K562 (cell line): ENCODE measurements around the gene RBMS3.

Source experiments
- CC2D1A ChIP-seq: fragments of 450-650 bp; IDR thresholded peaks from 2 replicates; pipeline ENCODE4 v1.6.1; 2017; ENCODE audit warnings: mild to moderate bottlenecking
- MEF2A ChIP-seq: IDR thresholded peaks from 2 replicates; pipeline ENCODE4 v1.6.1; 2011; ENCODE audit warnings: low read depth, mild to moderate bottlenecking, low read length, moderate library complexity; ENCODE audit not compliant: control insufficient read depth
- NFIC ChIP-seq: fragments of 450-650 bp; IDR thresholded peaks from 2 replicates; pipeline ENCODE4 v1.6.1; 2017; ENCODE audit warnings: mild to moderate bottlenecking, inconsistent platforms
- RNF2 ChIP-seq: sonication (generic); IDR thresholded peaks from 2 replicates; pipeline ENCODE4 v1.6.1; 2016
- TAF1 ChIP-seq: IDR thresholded peaks from 2 replicates; pipeline ENCODE4 v1.6.1; 2011; ENCODE audit warnings: mild to moderate bottlenecking, low read length, moderate library complexity; ENCODE audit not compliant: insufficient read depth, control insufficient read depth, severe bottlenecking; ENCODE audit errors: extremely low read depth
- TF ChIP-seq, protein P1 (sequence below): fragments of 450-650 bp; formaldehyde crosslinking; IDR thresholded peaks from 2 replicates; pipeline ENCODE4 v1.4.0; 2020; ENCODE audit warnings: mild to moderate bottlenecking, moderate library complexity
- TF ChIP-seq, protein P2 (sequence below), 3 experiments: fragments of 200-800 bp in 1 of 3; fragments of 250-450 bp in 1 of 3; fragments of 450-650 bp in 1 of 3; sonication (Bioruptor Pico) in 1 of 3; sonication (Bioruptor generic) in 1 of 3; formaldehyde crosslinking in 1 of 3; IDR thresholded peaks; 2 replicates each; pipeline versions ENCODE4 v1.6.1 to v1.8.0; 2016 to 2022; ENCODE audit warnings: mild to moderate bottlenecking in 2 of 3, missing genetic modification characterization in 2 of 3, missing compliant biosample characterization in 1 of 3, moderate library complexity in 1 of 3
- TF ChIP-seq, protein P3 (sequence below): fragments of 250-450 bp; sonication (Bioruptor Pico); IDR thresholded peaks from 2 replicates; pipeline ENCODE4 v1.4.0; 2020; ENCODE audit warnings: mild to moderate bottlenecking

DNA sequence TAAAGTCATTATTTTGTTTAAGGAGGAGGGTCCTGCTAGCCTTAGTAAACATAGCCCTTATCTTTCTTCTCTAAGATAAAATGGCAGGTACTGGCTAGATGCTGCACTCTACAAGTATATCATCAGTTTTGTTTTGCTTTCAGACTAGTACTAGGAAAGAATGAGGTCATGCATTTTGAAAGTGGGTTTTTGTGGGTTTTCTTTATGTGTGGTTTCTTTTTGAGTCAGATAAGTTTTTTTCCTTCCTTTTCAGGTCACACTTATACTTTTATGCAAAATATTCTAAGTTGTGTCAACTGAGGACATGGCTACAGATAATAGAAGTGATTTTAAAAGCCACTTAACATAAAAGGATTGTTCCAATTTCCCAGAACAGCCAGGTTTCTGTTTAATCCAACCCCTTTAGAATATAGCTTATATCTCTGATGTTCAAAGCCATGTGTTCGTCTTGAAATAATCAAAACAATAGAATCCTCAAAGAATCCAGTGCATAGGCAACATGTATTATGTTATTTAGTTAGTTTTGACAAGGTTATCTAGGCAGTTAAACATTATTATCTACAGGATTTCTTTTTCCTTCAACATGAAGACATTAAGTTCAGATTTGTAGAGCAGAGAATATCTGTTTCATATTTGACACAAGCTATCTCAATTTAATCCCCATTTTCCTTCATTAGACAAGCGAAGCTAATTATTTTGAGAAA is 406.2 kb downstream of the RBMS3 start:
- TF ChIP-seq MEF2A (no peak), NFIC (no peak), CC2D1A (no peak), TAF1 (no peak), RNF2 (no peak)
- TF ChIP-seq, protein P1, sequence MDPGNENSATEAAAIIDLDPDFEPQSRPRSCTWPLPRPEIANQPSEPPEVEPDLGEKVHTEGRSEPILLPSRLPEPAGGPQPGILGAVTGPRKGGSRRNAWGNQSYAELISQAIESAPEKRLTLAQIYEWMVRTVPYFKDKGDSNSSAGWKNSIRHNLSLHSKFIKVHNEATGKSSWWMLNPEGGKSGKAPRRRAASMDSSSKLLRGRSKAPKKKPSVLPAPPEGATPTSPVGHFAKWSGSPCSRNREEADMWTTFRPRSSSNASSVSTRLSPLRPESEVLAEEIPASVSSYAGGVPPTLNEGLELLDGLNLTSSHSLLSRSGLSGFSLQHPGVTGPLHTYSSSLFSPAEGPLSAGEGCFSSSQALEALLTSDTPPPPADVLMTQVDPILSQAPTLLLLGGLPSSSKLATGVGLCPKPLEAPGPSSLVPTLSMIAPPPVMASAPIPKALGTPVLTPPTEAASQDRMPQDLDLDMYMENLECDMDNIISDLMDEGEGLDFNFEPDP (CRISPR knock-in tag), result no peak
- TF ChIP-seq, protein P2, sequence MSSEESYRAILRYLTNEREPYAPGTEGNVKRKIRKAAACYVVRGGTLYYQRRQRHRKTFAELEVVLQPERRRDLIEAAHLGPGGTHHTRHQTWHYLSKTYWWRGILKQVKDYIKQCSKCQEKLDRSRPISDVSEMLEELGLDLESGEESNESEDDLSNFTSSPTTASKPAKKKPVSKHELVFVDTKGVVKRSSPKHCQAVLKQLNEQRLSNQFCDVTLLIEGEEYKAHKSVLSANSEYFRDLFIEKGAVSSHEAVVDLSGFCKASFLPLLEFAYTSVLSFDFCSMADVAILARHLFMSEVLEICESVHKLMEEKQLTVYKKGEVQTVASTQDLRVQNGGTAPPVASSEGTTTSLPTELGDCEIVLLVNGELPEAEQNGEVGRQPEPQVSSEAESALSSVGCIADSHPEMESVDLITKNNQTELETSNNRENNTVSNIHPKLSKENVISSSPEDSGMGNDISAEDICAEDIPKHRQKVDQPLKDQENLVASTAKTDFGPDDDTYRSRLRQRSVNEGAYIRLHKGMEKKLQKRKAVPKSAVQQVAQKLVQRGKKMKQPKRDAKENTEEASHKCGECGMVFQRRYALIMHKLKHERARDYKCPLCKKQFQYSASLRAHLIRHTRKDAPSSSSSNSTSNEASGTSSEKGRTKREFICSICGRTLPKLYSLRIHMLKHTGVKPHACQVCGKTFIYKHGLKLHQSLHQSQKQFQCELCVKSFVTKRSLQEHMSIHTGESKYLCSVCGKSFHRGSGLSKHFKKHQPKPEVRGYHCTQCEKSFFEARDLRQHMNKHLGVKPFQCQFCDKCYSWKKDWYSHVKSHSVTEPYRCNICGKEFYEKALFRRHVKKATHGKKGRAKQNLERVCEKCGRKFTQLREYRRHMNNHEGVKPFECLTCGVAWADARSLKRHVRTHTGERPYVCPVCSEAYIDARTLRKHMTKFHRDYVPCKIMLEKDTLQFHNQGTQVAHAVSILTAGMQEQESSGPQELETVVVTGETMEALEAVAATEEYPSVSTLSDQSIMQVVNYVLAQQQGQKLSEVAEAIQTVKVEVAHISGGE (CRISPR knock-in tag; IDR thresholded peaks at IDR 0.05), result no peak
- TF ChIP-seq, protein P3, sequence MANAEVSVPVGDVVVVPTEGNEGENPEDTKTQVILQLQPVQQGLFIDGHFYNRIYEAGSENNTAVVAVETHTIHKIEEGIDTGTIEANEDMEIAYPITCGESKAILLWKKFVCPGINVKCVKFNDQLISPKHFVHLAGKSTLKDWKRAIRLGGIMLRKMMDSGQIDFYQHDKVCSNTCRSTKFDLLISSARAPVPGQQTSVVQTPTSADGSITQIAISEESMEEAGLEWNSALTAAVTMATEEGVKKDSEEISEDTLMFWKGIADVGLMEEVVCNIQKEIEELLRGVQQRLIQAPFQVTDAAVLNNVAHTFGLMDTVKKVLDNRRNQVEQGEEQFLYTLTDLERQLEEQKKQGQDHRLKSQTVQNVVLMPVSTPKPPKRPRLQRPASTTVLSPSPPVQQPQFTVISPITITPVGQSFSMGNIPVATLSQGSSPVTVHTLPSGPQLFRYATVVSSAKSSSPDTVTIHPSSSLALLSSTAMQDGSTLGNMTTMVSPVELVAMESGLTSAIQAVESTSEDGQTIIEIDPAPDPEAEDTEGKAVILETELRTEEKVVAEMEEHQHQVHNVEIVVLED (CRISPR knock-in tag), result no peak
